ENCODE results near the gene HSPA12B. TPM values are rescaled to one million over a fixed set of nuclear protein-coding genes. Genes with fewer than 3 reads are reported as not detected.

HSPA12B gene
- total RNA-seq, 3 donors from 2014 or later (not counting 1 experiment from before 2014, with no cell fraction given) = not detected

DNA sequence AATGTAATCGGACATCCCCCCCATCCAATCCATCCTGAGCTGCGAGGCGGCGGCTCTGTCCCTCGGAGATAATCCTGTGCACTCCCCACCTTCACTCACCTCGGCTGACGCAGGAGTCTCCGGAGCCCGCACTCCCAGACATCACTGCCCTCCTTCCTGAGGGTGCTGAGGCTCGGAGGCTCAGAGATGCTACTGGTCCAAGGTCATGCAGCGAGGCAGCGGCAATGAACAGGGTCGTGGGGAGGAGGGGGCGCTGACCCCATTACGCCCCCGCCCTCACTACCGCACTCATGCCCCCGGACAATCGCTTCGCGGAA is 34.6 kb downstream of the HSPA12B start:
- H3K9me3 Mint-ChIP-seq = no peaks in the 10 kb centered on the region
- Histone ChIP-seq H3K27me3 (ENCODE audit: control insufficient read depth, insufficient read depth, low read length) (no peaks in the 10 kb centered on the region), H3K27ac (ENCODE audit: low read length) (no peak overlapping the region), H3K4me3 (ENCODE audit: low read length) (peak overlapping the region; percentile 81), H3K4me1 (ENCODE audit: control insufficient read depth, insufficient read depth, low read length) (peaks cover 45% of the 10 kb centered on the region), H3K9me3 (ENCODE audit: control insufficient read depth, insufficient read depth, low read length) (no peaks in the 10 kb centered on the region), H3K36me3 (ENCODE audit: control insufficient read depth, insufficient read depth, low read length) (no peaks in the 10 kb centered on the region)
- ATAC-seq (no peak), DNase-seq (peak in 1 of 2 donors; percentile 54)
- TF ChIP-seq, protein P1, sequence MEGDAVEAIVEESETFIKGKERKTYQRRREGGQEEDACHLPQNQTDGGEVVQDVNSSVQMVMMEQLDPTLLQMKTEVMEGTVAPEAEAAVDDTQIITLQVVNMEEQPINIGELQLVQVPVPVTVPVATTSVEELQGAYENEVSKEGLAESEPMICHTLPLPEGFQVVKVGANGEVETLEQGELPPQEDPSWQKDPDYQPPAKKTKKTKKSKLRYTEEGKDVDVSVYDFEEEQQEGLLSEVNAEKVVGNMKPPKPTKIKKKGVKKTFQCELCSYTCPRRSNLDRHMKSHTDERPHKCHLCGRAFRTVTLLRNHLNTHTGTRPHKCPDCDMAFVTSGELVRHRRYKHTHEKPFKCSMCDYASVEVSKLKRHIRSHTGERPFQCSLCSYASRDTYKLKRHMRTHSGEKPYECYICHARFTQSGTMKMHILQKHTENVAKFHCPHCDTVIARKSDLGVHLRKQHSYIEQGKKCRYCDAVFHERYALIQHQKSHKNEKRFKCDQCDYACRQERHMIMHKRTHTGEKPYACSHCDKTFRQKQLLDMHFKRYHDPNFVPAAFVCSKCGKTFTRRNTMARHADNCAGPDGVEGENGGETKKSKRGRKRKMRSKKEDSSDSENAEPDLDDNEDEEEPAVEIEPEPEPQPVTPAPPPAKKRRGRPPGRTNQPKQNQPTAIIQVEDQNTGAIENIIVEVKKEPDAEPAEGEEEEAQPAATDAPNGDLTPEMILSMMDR (IDR thresholded peaks at IDR 0.05) = no peak
- no peaks in the 10 kb centered on the region for H3K36me3 Mint-ChIP-seq
- H3K4me3 Mint-ChIP-seq = peak overlapping the region; percentile 76
- H3K27me3 Mint-ChIP-seq (ENCODE audit: low read depth in 2 of 2) = no peaks in the 10 kb centered on the region
- peak overlapping the region in 1 of 2 donors; percentile 94 for H3K27ac Mint-ChIP-seq
- intact Hi-C loops (cut with micrococcal nuclease) = no loop called here
- under 1% methylated on average over 20 of the region's 21 CpGs for whole genome bisulfite sequencing (ENCODE audit: insufficient coverage)
- peaks cover 5 to 33% of the 10 kb centered on the region in 2 donors for H3K4me1 Mint-ChIP-seq

DNA sequence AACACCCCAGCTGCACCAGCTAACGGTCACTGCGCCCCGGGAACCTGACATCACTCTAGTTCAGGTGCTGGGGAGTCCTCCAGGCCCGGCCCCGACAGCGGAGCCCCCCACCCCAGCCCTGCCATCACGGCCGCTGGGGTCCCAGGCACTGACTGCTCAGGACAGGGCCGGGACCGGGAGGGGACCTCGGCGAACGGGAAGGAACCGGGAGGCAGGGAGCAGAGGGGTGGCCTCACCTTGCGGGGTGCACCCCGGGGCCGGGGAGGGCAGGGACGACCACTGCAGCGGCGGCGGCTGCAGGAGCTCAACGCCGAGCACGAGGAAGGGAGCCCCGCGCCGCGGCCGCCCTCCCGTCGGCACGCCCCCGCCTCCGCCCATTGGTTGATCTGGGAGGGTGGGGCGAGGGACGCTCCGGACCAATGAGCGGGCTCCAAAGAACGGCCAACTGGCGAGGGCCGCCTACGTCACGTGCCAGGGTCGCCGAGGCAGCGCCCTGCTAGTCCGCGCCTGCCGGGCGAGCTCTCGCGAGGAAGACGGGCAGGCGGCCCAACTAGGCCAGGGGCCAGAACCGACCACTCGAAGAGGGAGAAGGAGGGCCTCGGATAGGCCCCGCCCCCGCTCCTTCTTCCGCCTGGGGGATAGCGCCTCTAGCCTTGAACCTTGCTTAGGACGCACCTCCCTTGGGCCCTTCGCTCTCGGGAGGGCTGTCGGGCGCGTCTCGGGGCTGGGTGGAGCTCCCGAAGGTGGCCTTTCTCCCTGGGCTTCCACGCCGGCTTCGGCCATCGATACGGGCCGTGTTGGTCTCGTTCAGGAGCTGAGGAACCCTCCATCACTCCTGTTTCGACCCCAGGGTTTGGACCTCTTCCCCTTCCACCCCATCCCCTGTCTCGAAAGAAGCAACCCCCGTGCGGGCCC is 35.2 kb downstream of the HSPA12B start, which contains the start of gene ADISSP:
TSS of gene ADISSP (minus strand) at position 327 of the 915 bp plus-strand sequence. CDS start 7,653 bp downstream, outside the sequence.
- Mint-ChIP-seq H3K27me3 (ENCODE audit: low read depth in 2 of 2) (no peaks in the 10 kb centered on the region), H3K4me1 (peaks cover 5 to 33% of the 10 kb centered on the region in 2 donors), H3K27ac (peak within 1 kb of the TSS; percentile 83 to 94), H3K9me3 (no peaks in the 10 kb centered on the region), H3K36me3 (no peaks in the 10 kb centered on the region), H3K4me3 (peak within 1 kb of the TSS; percentile 88)
- Histone ChIP-seq H3K4me1 (ENCODE audit: control insufficient read depth, insufficient read depth, low read length) (peaks cover 45% of the 10 kb centered on the region), H3K27ac (ENCODE audit: low read length) (peak within 1 kb of the TSS; percentile 98), H3K4me3 (ENCODE audit: low read length) (peak within 1 kb of the TSS; percentile 91), H3K27me3 (ENCODE audit: control insufficient read depth, insufficient read depth, low read length) (no peaks in the 10 kb centered on the region), H3K9me3 (ENCODE audit: control insufficient read depth, insufficient read depth, low read length) (no peaks in the 10 kb centered on the region), H3K36me3 (ENCODE audit: control insufficient read depth, insufficient read depth, low read length) (no peaks in the 10 kb centered on the region)
- peak; percentile 96 to 98 for DNase-seq
- ATAC-seq = peak; percentile 87 to 96 (median 91)
- intact Hi-C loops (cut with micrococcal nuclease) = loop anchor here (1.0 kb wide), 2 partner anchors 28 to 53 kb away; partner anchors contain the start of gene AP5S1
- WGBS (ENCODE audit: insufficient coverage) = under 1% methylated on average over 80 of the region's 80 CpGs
- TF ChIP-seq, protein P1 (IDR thresholded peaks at IDR 0.05) = no peak

DNA sequence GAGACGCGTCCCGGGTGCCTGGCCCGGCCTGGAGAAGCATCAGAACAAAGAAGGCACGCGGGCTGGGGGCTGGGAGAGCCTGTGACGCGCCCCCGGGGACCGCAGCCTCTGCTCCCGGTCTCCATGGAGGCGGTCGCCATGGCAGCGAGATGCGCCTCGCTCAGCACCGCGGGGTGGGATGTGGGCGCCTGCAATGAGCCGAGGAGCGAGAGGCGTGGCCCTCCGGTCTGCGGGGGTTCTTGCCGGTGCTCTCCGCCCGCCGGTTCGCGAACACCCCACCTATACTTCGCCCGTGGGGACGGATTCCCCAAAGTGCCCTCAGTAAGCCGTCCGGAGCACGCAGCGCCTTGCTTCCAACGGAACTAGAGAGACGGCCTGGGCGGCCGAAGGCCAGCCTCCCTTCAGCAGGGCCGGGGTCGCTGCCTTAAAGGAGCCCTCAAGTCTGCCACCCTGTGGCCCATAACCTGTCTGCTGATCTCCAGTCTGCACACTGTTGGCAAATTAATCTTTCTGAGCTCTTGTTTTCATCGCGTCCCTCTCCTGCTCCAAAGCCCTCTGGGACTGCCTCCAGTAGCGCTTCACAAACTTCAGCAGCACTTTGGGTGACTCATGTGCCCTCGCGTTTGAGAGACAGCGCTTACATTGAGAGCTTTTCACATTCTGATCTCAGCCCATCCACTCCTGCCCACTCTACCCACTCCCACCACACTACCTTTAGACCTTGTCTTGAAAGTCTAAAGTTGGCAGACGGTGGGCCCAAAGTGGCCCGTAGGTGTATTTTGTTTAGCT is 36.1 kb downstream of the HSPA12B start:
- Histone ChIP-seq H3K4me1 (ENCODE audit: control insufficient read depth, insufficient read depth, low read length) (peaks cover 45% of the 10 kb centered on the region), H3K36me3 (ENCODE audit: control insufficient read depth, insufficient read depth, low read length) (no peaks in the 10 kb centered on the region), H3K27me3 (ENCODE audit: control insufficient read depth, insufficient read depth, low read length) (no peaks in the 10 kb centered on the region), H3K9me3 (ENCODE audit: control insufficient read depth, insufficient read depth, low read length) (no peaks in the 10 kb centered on the region), H3K4me3 (ENCODE audit: low read length) (peak overlapping the region; percentile 91), H3K27ac (ENCODE audit: low read length) (peak overlapping the region; percentile 98)
- peak; percentile 41 to 55 (median 47) for ATAC-seq
- DNase-seq = peak; percentile 67 to 94
- no peaks in the 10 kb centered on the region for H3K27me3 Mint-ChIP-seq (ENCODE audit: low read depth in 2 of 2)
- H3K4me3 Mint-ChIP-seq = peak overlapping the region; percentile 88
- TF ChIP-seq, protein P1 (IDR thresholded peaks at IDR 0.05) = peak; percentile 53
- intact Hi-C loops (cut with micrococcal nuclease) = loop anchor here (1.0 kb wide), 2 partner anchors 27 to 52 kb away; partner anchors contain the start of gene AP5S1
- no peaks in the 10 kb centered on the region for H3K9me3 Mint-ChIP-seq
- 3% methylated on average over 51 of the region's 51 CpGs for WGBS (ENCODE audit: insufficient coverage)
- peaks cover 5 to 33% of the 10 kb centered on the region in 2 donors for H3K4me1 Mint-ChIP-seq
- H3K36me3 Mint-ChIP-seq = no peaks in the 10 kb centered on the region
- H3K27ac Mint-ChIP-seq = peak overlapping the region; percentile 83 to 94
